Stomach smooth muscle (tissue), 2 donors: ENCODE results near the gene SNIP1.
A peak's percentile ranks its signal among the peaks of the same experiment; 100 is the strongest.

Source experiments
- H3K27ac ChIP-seq: one replicate; pipeline ENCODE4 v1.7.0; 2013; ENCODE audit warnings: mild to moderate bottlenecking, low read length, inconsistent platforms
- H3K27me3 ChIP-seq, 2 donors: one replicate each; pipeline ENCODE4 v1.7.0; 2013; ENCODE audit warnings: low read length in 2 of 2; ENCODE audit not compliant: insufficient read depth in 2 of 2, control insufficient read depth in 1 of 2
- H3K36me3 ChIP-seq, 2 donors: one replicate each; pipeline ENCODE4 v1.7.0; 2013; ENCODE audit warnings: low read length in 2 of 2; ENCODE audit not compliant: control insufficient read depth in 2 of 2, insufficient read depth in 2 of 2
- H3K4me1 ChIP-seq: one replicate; pipeline ENCODE4 v1.7.0; 2013; ENCODE audit warnings: low read length; ENCODE audit not compliant: control insufficient read depth, insufficient read depth
- H3K4me3 ChIP-seq, 2 donors: one replicate each; pipeline ENCODE4 v1.7.0; 2013; ENCODE audit warnings: low read length in 2 of 2
- H3K9ac ChIP-seq, 2 donors: one replicate each; pipeline ENCODE4 v1.7.0; 2013; ENCODE audit warnings: low read length in 2 of 2, mild to moderate bottlenecking in 1 of 2
- H3K9me3 ChIP-seq, 2 donors: one replicate each; pipeline ENCODE4 v1.7.0; 2013; ENCODE audit warnings: low read length in 2 of 2; ENCODE audit not compliant: control insufficient read depth in 2 of 2
- donor health status: healthy.
- donor health status: Pancreatic carcinoma.

SNIP1 gene

GRCh38 chr1:37485902-37486679 lies 68.0 kb downstream of the SNIP1 start:
- Histone ChIP-seq H3K4me1 (peaks cover 29% of the 10 kb centered on the region), H3K4me3 (no peak overlapping the region), H3K9me3 (no peaks in the 10 kb centered on the region), H3K27ac (peak overlapping the region; percentile 37), H3K27me3 (no peaks in the 10 kb centered on the region), H3K9ac (peak overlapping the region in 1 of 2 donors; percentile 36), H3K36me3 (peaks cover 36 to 43% of the 10 kb centered on the region in 2 donors)
